PC-3 (cell line): Measurements from ENCODE around the gene CYP1A1. TPM values are rescaled to one million over a fixed set of nuclear protein-coding genes. Genes with fewer than 3 reads are reported as not detected.
"Not testable (repeated sequence)": the region's sequence is repeated elsewhere in the genome, so short reads cannot be mapped to it uniquely, and the experiment has no call there.

Source experiments
- ATAC-seq: fragments of 200-7000 bp; cut with Tn5 transposase; 2 replicates; pipeline ENCODE4 v1.9.1; 2020; ENCODE audit warnings: mild to moderate bottlenecking, moderate library complexity
- BruUV-seq: library from RNA; stranded (reverse); fragments of 400-500 nt; replicated peaks from 2 replicates; lab custom pipeline; 2021; lab: Mats Ljungman, UMichigan
- CTCF ChIA-PET: fragments of 300-600 bp; sonication (Branson Sonifier 250); formaldehyde crosslinking; loops from one replicate; lab custom pipeline; 2022; ENCODE audit warnings: antibody characterized with exemption; lab: Charles Lee
- POLR2A ChIA-PET: fragments of 300-600 bp; sonication (Branson Sonifier 250); formaldehyde crosslinking; loops from one replicate; lab custom pipeline; 2022; ENCODE audit warnings: antibody characterized with exemption; ENCODE audit not compliant: unreplicated experiment; lab: Charles Lee
- DNase-seq: peaks from one replicate; pipeline ENCODE4 v3.0.0-alpha.2; 2015
- H2AFZ ChIP-seq: fragments of 300-600 bp; sonication (generic); 2 replicates; pipeline ENCODE4 v1.6.0; 2016; ENCODE audit warnings: antibody characterized with exemption, low read length
- H3F3A ChIP-seq: fragments of 300-600 bp; sonication (generic); one replicate; pipeline ENCODE4 v1.6.0; 2017; ENCODE audit warnings: antibody characterized with exemption, low read length, control low read depth, mild to moderate bottlenecking; ENCODE audit not compliant: unreplicated experiment
- H3K27ac ChIP-seq: fragments of 300-600 bp; sonication (generic); 2 replicates; pipeline ENCODE4 v1.5.1; 2016; ENCODE audit warnings: mild to moderate bottlenecking, low read length
- H3K27me3 ChIP-seq: fragments of 300-600 bp; sonication (generic); 2 replicates; pipeline ENCODE4 v1.6.1; 2016; ENCODE audit warnings: low read length, mixed read lengths
- H3K36me3 ChIP-seq: fragments of 300-600 bp; sonication (generic); 2 replicates; pipeline ENCODE4 v1.6.1; 2016; ENCODE audit warnings: low read depth, mixed run types, low read length, mixed read lengths
- H3K4me1 ChIP-seq: fragments of 300-600 bp; sonication (generic); 2 replicates; pipeline ENCODE4 v1.5.1; 2016; ENCODE audit warnings: low read length; ENCODE audit not compliant: insufficient read depth
- H3K4me2 ChIP-seq: fragments of 300-600 bp; sonication (generic); 2 replicates; pipeline ENCODE4 v1.6.0; 2016; ENCODE audit warnings: low read length
- H3K4me3 ChIP-seq: fragments of 300-600 bp; sonication (generic); 2 replicates; pipeline ENCODE4 v1.5.1; 2016; ENCODE audit warnings: mild to moderate bottlenecking, low read length, mixed read lengths
- H3K79me2 ChIP-seq: fragments of 300-600 bp; sonication (generic); 2 replicates; pipeline ENCODE4 v1.6.1; 2017; ENCODE audit warnings: low read length, mixed read lengths
- H3K9ac ChIP-seq: fragments of 300-600 bp; sonication (generic); 2 replicates; pipeline ENCODE4 v1.6.0; 2016; ENCODE audit warnings: mild to moderate bottlenecking, low read length
- H3K9me2 ChIP-seq: fragments of 300-600 bp; sonication (generic); replicated peaks from 2 replicates; pipeline ENCODE4 v1.6.1; 2016; ENCODE audit warnings: mixed run types, low read length, mixed read lengths
- H3K9me3 ChIP-seq: fragments of 300-600 bp; sonication (generic); 2 replicates; pipeline ENCODE4 v1.6.1; 2016; ENCODE audit warnings: low read length, mixed read lengths
- H4K20me1 ChIP-seq: fragments of 300-600 bp; sonication (generic); 2 replicates; pipeline ENCODE4 v1.6.1; 2016; ENCODE audit warnings: low read length, mixed read lengths
- CTCF ChIP-seq: fragments of 300-600 bp; sonication (generic); conservative IDR thresholded peaks from 2 replicates; pipeline ENCODE4 v1.5.1; 2017; ENCODE audit warnings: antibody characterized with exemption, low read depth, mild to moderate bottlenecking, low read length
- EZH2 ChIP-seq: fragments of 300-600 bp; sonication (generic); IDR thresholded peaks from one replicate; pipeline ENCODE4 v1.6.1; 2017; ENCODE audit warnings: antibody characterized with exemption, mild to moderate bottlenecking, low read length; ENCODE audit not compliant: unreplicated experiment
- EZH2phosphoT487 ChIP-seq: fragments of 300-600 bp; sonication (generic); IDR thresholded peaks from 2 replicates; pipeline ENCODE4 v1.6.1; 2018; ENCODE audit warnings: mild to moderate bottlenecking, antibody characterized with exemption, low read length, borderline replicate concordance
- intact Hi-C: fragments of 100-400 bp; cut with micrococcal nuclease; formaldehyde crosslinking; loops from 2 replicates; pipeline ENCODE4 v1.9.0; 2023
- total RNA-seq: library from RNA; depleted of rRNA; stranded (reverse); fragments of >200 nt; gene quantifications from 2 replicates; pipeline ENCODE4 v1.2.3, GENCODE V29; 2014

CYP1A1 gene
- total RNA-seq, 1 experiment from 2014 or later, result 2.3 TPM

GRCh38 chr15:74730619-74731316, 5.4 kb upstream of the CYP1A1 start:
- POLR2A ChIA-PET, result no interaction called here
- ATAC-seq (no peak), DNase-seq (no peak)
- H3K4me1 ChIP-seq, result peaks cover 4% of the 10 kb centered on the region; the same call in 1 of the 2 replicates
- H4K20me1 ChIP-seq, result no peaks in the 10 kb centered on the region
- H3K9me2 ChIP-seq, result no peaks in the 10 kb centered on the region
- H2AFZ ChIP-seq, result no peak overlapping the region
- H3F3A ChIP-seq, result no peaks in the 10 kb centered on the region
- CTCF ChIA-PET, result no interaction called here
- TF ChIP-seq CTCF (no peak), EZH2phosphoT487 (no peak), EZH2 (no peak)
- no peaks in the 10 kb centered on the region for H3K9me3 ChIP-seq
- H3K79me2 ChIP-seq, result no peaks in the 10 kb centered on the region
- no peaks in the 10 kb centered on the region for H3K36me3 ChIP-seq
- H3K9ac ChIP-seq, result no peak overlapping the region
- H3K27me3 ChIP-seq, result no peaks in the 10 kb centered on the region
- H3K4me3 ChIP-seq, result no peak overlapping the region
- no peak overlapping the region for H3K27ac ChIP-seq
- intact Hi-C loops, result no loop called here
- BruUV-seq, result no TSS peak
- H3K4me2 ChIP-seq, result no peak overlapping the region

GRCh38 chr15:74729372-74729771, 4.0 kb upstream of the CYP1A1 start:
- H3K9me2 ChIP-seq, H2AFZ ChIP-seq, intact Hi-C loops, ATAC-seq, H3K79me2 ChIP-seq, H3K36me3 ChIP-seq, H3K4me1 ChIP-seq, H4K20me1 ChIP-seq, BruUV-seq, POLR2A ChIA-PET, DNase-seq, CTCF ChIA-PET, H3K9ac ChIP-seq, H3K9me3 ChIP-seq, H3K4me2 ChIP-seq, H3K27me3 ChIP-seq, H3F3A ChIP-seq, H3K4me3 ChIP-seq, H3K27ac ChIP-seq: not testable (repeated sequence)

GRCh38 chr15:74728699-74729098, 3.4 kb upstream of the CYP1A1 start:
- H3K4me2 ChIP-seq, POLR2A ChIA-PET, DNase-seq, H3K27ac ChIP-seq, H3K9me2 ChIP-seq, H3K36me3 ChIP-seq, H3K79me2 ChIP-seq, H3K9ac ChIP-seq, H3K4me1 ChIP-seq, H3K4me3 ChIP-seq, H3K27me3 ChIP-seq, H2AFZ ChIP-seq, CTCF ChIA-PET, H3K9me3 ChIP-seq, ATAC-seq, H4K20me1 ChIP-seq, H3F3A ChIP-seq, BruUV-seq, intact Hi-C loops: not testable (repeated sequence)

- no peak overlapping the region for H3K4me3 ChIP-seq
- BruUV-seq, result no TSS peak
- H4K20me1 ChIP-seq, result no peaks in the 10 kb centered on the region
- no peaks in the 10 kb centered on the region for H3K9me3 ChIP-seq
- H3K79me2 ChIP-seq, result no peaks in the 10 kb centered on the region
- POLR2A ChIA-PET, result no interaction called here
- intact Hi-C loops, result no loop called here
- H3K36me3 ChIP-seq, result no peaks in the 10 kb centered on the region
- peaks cover 8% of the 10 kb centered on the region; the same call in 1 of the 2 replicates for H3K4me1 ChIP-seq
- H3K27me3 ChIP-seq, result no peaks in the 10 kb centered on the region
- no peak for ATAC-seq
- H3K27ac ChIP-seq, result no peak overlapping the region
- H3K9me2 ChIP-seq, result no peaks in the 10 kb centered on the region
- no peak overlapping the region for H2AFZ ChIP-seq
- H3K9ac ChIP-seq, result no peak overlapping the region
- H3F3A ChIP-seq, result no peaks in the 10 kb centered on the region
- CTCF ChIA-PET, result no interaction called here
- DNase-seq, result no peak
- H3K4me2 ChIP-seq, result no peak overlapping the region
- TF ChIP-seq EZH2 (no peak), CTCF (no peak), EZH2phosphoT487 (no peak)
Measured at GRCh38 chr15:74727727-74728126, 2.4 kb upstream of the CYP1A1 start.
